ENCODE measurements around the gene GRIA4. TPM values are rescaled to one million over a fixed set of nuclear protein-coding genes. Genes with fewer than 3 reads are reported as not detected.

Gene GRIA4
- total and polyA plus RNA-seq, 11 donors = 0.45 TPM; not detected in 10

DNA sequence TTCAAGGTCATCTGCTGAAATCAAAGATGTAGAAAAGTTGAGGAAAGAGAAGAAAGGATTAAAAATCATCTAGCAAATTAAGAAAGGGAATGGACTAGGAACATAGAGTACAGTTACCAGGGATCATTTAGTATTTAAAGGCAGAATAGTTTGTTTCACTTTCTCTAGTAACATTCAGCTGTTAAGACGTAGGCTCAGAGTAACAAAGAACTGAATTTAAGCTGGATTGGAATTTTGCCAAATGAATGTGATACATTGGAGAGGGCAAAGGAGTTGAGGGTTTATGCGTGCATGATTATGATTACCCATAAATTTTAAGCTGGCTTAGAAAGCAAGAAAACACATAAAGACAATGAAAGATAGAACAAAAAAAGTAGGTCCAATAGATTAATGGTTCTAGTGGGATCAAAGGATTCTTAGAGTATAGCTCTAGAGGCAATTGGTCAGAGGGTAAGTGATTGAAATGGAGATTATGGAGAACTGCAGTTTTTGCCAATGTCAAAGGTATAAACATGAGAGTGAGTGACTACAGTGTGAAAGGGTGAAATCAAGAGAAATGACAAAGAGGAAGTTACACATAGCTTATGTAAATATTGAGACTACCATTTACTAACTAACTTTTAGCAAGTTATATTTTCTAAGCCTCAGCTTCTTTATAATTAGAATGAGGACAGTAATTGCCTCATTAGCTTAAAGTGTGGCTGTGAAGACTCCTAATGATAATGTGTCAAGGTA lies 190.0 kb downstream of the GRIA4 start:
- intact Hi-C loops (cut with DNase I) = no loop called here
- no peak for ATAC-seq
- no peak overlapping the region for H3K4me3 ChIP-seq
- TF ChIP-seq, protein P1, sequence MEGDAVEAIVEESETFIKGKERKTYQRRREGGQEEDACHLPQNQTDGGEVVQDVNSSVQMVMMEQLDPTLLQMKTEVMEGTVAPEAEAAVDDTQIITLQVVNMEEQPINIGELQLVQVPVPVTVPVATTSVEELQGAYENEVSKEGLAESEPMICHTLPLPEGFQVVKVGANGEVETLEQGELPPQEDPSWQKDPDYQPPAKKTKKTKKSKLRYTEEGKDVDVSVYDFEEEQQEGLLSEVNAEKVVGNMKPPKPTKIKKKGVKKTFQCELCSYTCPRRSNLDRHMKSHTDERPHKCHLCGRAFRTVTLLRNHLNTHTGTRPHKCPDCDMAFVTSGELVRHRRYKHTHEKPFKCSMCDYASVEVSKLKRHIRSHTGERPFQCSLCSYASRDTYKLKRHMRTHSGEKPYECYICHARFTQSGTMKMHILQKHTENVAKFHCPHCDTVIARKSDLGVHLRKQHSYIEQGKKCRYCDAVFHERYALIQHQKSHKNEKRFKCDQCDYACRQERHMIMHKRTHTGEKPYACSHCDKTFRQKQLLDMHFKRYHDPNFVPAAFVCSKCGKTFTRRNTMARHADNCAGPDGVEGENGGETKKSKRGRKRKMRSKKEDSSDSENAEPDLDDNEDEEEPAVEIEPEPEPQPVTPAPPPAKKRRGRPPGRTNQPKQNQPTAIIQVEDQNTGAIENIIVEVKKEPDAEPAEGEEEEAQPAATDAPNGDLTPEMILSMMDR (IDR thresholded peaks at IDR 0.05) = no peak
- no peak for TF ChIP-seq POLR2A (IDR thresholded peaks at IDR 0.05)
- H3K27ac ChIP-seq = no peak overlapping the region
- 63 to 75% (median 67%) methylated on average over 2 of the region's 2 CpGs for WGBS, 4 donors
- no peaks in the 10 kb centered on the region for H3K9me3 ChIP-seq
- H3K27me3 ChIP-seq = no peaks in the 10 kb centered on the region
- H3K4me1 ChIP-seq = no peaks in the 10 kb centered on the region
- H3K36me3 ChIP-seq = no peaks in the 10 kb centered on the region
- no peak for DNase-seq

DNA sequence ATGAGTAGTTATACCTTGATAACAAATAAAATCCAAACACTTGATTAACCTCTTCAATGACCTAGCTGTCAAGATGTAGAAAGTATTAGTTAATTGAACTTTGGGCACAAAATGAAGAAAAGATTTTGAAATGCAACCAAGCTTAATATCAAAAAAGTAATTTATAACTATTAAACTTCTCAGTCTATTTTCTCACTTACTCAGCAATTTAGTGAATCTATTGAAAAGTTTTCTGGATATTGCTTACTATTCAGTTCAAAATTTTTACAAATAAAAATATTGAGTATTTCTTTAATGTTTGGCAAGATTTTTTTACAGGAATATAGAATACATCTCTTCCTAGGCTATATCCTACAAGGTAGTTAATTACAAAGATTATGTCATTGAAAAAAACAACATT lies 192.5 kb downstream of the GRIA4 start:
- no peak overlapping the region for H3K4me3 ChIP-seq
- no peaks in the 10 kb centered on the region for H3K27me3 ChIP-seq
- ATAC-seq (no peak), DNase-seq (no peak)
- no peaks in the 10 kb centered on the region for H3K36me3 ChIP-seq
- intact Hi-C loops (cut with DNase I) = no loop called here
- H3K9me3 ChIP-seq = no peaks in the 10 kb centered on the region
- H3K4me1 ChIP-seq = no peaks in the 10 kb centered on the region
- H3K27ac ChIP-seq = no peak overlapping the region
- TF ChIP-seq POLR2A (IDR thresholded peaks at IDR 0.05) = no peak
- TF ChIP-seq, protein P1 (IDR thresholded peaks at IDR 0.05) = no peak

DNA sequence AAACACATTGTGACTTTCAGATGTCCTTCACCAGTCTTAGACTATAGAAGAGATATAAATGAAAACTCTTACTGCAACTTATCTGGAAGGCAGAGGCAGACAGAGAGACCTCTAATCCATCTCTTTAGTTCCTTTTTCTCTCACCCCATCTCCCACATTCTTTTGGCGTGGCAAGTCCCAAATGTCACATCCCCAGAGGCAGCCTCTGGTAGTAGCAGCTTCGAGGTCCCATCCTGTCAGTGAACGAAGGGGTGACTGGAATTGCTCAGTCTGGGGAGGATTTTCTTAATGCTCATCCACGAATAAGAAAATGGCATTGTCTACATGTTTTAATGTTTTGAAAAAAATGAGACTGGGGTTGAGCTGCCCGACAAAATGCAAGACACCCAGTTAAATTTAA lies 201.4 kb downstream of the GRIA4 start:
- WGBS, 4 donors = 63 to 75% (median 66%) methylated on average over 5 of the region's 5 CpGs
- Histone ChIP-seq H3K9me3 (no peaks in the 10 kb centered on the region), H3K27me3 (no peaks in the 10 kb centered on the region), H3K4me3 (no peak overlapping the region), H3K4me1 (no peaks in the 10 kb centered on the region), H3K27ac (no peak overlapping the region), H3K36me3 (no peaks in the 10 kb centered on the region)
- ATAC-seq = no peak
- DNase-seq = no peak
- TF ChIP-seq, protein P1 (IDR thresholded peaks at IDR 0.05) = no peak
- no peak for TF ChIP-seq POLR2A (IDR thresholded peaks at IDR 0.05)
- intact Hi-C loops (cut with DNase I) = no loop called here

DNA sequence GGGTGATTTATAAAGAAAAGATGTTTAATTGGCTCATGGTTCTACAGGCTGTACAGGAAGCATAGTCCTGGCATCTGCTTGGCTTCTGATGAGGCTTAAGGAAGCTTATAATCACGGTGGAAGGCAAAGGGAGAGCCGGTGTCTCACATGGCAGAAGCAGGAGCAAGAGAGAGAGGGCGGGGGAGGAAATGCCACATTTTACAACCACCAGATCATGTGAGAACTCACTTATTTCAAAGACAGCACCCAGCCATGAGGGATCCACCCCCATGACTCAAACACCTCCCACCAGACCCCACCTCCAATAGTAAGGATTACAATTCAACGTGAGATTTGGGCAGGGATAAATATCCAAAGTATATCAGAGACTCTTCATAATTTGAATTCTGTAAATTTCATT lies 211.5 kb downstream of the GRIA4 start:
- H3K9me3 ChIP-seq = no peaks in the 10 kb centered on the region
- intact Hi-C loops (cut with DNase I) = no loop called here
- H3K36me3 ChIP-seq = no peaks in the 10 kb centered on the region
- peaks cover 0 to 5% (median 0%) of the 10 kb centered on the region in 9 donors for H3K27me3 ChIP-seq
- no peak for DNase-seq
- H3K4me3 ChIP-seq = no peak overlapping the region
- no peak for ATAC-seq
- TF ChIP-seq POLR2A (IDR thresholded peaks at IDR 0.05) = no peak
- TF ChIP-seq, protein P1 (IDR thresholded peaks at IDR 0.05) = no peak
- H3K27ac ChIP-seq = no peak overlapping the region
- H3K4me1 ChIP-seq = no peaks in the 10 kb centered on the region
- 52 to 59% (median 54%) methylated on average over 4 of the region's 4 CpGs for WGBS, 4 donors

Measured in heart left ventricle (tissue), 16 donors.